OCI-LY7 (cell line): Measurements from ENCODE around the gene HSD17B2.

Source experiments
- CTCF ChIP-seq: fragments of 200-600 bp; sonication (generic); conservative IDR thresholded peaks from 2 replicates; pipeline ENCODE4 v1.5.1; 2014; ENCODE audit warnings: mild to moderate bottlenecking, antibody characterized with exemption, low read length, moderate library complexity, mixed read lengths
- EZH2phosphoT487 ChIP-seq: fragments of 200-600 bp; sonication (generic); IDR thresholded peaks from 2 replicates; pipeline ENCODE4 v1.6.1; 2018; ENCODE audit warnings: low read depth, borderline replicate concordance, mild to moderate bottlenecking, mixed run types, antibody characterized with exemption, low read length, moderate library complexity, mixed read lengths

- no peak for TF ChIP-seq CTCF
- no peak for TF ChIP-seq EZH2phosphoT487
Observed at GRCh38 chr16:82040296-82040695, 5.2 kb downstream of the HSD17B2 start.
